HG03095 (cell line): ENCODE measurements around the gene ARID4B.
"Not testable (repeated sequence)": the region's sequence is repeated elsewhere in the genome, so short reads cannot be mapped to it uniquely, and the experiment has no call there.

Experiments
- ATAC-seq: cut with Tn5 transposase; IDR thresholded peaks from one replicate; pipeline ENCODE4 v1.9.1; 2021; ENCODE audit warnings: moderate library complexity; ENCODE audit not compliant: unreplicated experiment

ARID4B gene

GRCh38 chr1:235275836-235276235 is 52.1 kb downstream of the ARID4B start:
- no peak for ATAC-seq

- ATAC-seq, result peak; percentile 64
These were observed 52.8 kb downstream of the ARID4B start for GRCh38 chr1:235275223-235275622.

GRCh38 chr1:235272851-235273250 is 55.1 kb downstream of the ARID4B start:
- ATAC-seq, result no peak

DNA sequence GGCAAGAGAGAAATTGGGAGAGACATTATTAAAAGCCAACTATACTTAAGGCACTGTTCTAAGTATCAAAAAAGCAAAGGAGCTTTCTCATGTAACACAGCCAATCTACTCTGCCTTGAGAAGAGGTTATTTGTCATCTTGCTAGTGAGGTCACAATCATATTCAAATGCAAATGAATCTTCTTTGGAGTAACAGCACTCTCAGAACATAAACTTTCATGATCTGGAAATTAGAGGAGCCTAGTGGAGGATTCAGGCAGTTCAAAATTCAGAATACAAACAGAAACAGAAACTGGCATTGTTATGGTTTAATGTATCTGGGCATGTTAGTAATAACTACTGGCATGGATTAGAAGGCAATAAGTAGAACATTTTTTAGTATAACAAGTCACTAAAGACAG is 57.4 kb downstream of the ARID4B start:
- no peak for ATAC-seq

DNA sequence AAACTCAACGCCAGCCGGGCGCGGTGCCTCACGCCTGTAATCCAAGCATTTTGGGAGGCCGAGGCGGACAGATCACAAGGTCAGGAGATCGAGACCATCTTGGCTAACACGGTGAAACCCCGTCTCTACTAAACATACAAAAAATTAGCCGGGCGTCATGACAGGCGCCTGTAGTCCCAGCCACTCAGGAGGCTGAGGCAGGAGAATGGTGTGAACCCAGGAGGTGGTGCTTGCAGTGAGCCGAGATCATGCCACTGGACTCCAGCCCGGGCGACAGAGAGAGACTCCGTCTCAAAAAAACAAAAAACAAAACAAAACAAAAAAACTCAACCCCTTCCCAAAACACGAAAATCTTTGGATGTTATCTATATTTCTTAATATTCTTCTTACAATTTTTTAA is 58.0 kb downstream of the ARID4B start:
- ATAC-seq, result not testable (repeated sequence)

DNA sequence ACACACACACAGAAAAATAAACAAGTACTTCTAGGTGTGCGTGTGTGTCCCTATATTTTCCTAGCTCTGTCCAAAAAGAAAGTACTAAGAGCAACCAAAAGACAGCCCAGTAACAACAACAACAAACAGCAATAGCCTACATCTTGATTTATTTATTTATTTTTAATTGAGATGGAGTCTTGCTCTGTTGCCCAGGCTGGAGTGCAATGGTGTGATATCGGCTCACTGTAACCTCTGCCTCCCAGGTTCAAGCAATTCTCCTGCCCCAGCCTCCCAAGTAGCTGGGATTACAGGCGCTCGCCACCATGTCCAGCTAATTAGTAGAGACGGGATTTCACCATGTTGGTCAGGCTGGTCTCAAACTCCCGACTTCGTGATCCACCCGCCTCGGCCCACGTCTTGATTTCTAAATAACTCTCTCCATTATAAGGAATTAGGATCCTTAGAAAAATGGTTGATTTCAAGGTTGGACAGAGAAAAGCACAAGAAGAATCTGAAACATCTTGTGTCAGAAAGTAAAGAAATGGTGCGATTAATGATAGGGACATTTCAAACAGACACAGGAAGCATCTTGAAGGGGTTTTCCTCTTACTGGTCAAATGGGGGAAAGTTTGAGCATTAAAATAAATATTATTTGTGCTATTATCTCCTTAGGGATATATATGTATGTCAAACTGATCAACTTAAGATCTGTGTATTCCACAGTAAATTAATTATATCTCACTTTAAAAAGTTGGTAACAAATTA is 59.4 kb downstream of the ARID4B start:
- no peak for ATAC-seq

GRCh38 chr1:235266967-235267366 is 61.0 kb downstream of the ARID4B start:
- no peak for ATAC-seq

- ATAC-seq, result no peak
These were observed 61.7 kb downstream of the ARID4B start for GRCh38 chr1:235266325-235266724.

DNA sequence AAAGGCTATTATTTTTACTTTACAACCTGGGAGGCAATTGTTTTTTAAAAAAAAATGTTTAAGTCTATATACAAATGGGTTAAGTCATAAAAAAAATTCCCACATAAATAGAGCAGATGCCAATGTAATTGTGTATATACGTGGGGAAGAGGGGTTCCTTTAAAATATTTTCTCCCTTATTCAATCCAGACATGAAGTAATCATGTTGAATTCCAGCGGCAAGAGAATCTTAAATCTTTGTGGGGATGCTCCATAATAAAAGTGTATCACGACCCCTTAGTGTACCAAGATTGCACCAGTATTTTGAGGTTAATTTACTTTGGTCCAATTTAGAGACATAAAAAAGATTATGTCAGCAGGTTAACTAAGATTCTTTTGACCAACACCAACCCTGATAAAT is 62.1 kb downstream of the ARID4B start:
- ATAC-seq, result no peak

DNA sequence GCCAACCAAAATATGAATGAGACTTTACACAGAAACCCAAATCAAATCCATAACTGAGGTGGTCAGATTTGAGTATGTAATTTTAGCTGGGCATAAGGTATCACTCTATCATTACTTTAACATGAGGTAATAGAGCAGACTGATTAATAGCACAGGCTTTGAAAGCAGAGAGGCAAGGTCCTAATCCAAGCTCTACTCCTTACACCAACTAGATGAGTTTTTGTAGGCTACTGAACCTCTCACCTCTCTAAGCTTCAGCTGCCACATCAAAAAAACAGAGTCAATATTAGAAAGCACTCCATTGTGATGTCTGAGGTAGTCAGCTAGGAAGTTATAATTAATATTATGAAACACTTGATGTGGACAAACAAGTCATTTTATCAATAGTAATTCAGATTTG is 63.7 kb downstream of the ARID4B start:
- no peak for ATAC-seq

DNA sequence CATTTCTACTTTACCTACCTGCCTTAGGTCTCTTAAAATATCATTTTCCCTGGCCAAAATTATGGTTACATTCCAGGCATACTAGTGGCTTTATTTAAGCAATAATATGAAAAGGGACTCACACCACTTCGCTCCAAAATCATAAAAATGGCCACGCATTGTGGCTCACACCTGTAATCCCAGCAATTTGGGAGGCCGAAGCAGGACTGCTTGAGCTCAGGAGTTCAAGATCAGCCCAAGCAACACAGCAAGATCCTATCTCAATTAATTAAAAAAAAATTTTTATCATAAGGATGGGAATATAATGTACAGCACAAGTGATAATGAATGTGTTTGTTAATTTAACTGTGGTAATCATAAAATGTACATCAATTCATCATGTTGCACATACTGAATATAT is 65.4 kb downstream of the ARID4B start:
- ATAC-seq, result no peak

DNA sequence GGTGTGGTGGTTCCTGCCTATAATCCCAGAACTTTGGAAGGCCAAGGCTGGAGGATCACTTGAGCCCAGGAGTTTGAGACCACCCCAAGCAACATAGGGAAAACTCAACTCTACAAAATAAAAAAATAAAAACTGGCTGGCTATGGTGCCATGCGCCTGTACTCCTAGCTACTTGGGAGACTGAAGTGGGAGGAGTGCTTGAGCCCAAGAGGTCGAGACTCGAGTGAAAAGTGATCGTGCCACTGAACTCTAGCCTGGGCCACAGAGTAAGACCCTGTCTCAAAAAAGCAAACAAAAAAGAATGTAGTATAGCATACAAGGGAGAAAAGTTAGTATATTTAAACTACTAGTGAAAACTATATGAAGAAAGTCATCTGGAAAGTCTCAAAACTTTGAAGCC is 66.7 kb downstream of the ARID4B start:
- no peak for ATAC-seq

DNA sequence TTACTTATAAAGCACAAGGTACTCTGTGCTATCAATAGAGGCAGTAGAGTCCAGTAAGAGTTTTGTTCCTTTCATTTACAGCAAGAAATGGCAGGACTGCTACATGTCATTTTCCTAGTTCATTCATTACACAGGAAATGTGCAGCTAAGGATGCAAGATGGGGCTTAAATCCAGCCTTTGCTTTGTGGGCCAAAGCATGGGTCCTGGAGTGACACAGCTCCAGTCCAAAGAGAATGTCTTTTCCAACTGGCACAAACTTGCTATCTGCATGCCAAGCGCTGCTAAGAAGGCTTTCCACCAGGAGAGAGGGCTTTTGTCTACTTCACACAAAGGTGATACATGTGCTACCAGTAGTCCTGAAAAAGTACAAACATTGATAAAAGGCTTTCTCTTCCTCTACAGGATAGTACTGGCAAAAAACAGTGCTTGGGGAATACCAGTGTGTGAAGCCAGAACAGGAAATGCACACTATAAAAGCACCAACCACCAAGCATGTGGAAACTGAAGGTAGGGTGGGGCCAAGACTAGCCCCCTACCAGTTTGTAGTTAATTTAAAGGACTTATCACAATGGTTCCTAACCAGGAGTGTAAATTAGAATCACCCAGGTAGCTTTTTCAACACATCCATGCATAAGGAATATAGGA is 68.7 kb downstream of the ARID4B start:
- ATAC-seq, result peak; percentile 61

DNA sequence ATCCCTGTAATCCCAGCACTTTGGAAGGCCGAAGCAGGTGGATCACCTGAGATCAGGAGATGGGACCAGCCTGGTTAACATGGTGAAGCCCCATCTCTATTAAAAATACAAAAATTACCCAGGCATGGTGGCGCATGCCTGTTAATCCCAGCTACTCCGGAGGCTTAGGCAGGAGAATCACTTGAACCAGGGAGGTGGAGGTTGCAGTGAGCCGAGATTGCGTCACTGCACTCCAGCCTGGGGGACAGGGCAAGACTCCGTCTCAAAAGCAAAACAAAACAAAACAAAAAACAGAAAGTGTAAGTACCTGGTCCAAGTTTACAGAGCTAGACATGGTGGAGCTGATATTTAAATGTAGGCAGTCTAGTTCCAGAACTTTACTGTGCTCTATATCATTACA is 69.9 kb downstream of the ARID4B start:
- ATAC-seq, result not testable (repeated sequence)

- no peak for ATAC-seq
These were observed 73.3 kb downstream of the ARID4B start for GRCh38 chr1:235254721-235255120.

DNA sequence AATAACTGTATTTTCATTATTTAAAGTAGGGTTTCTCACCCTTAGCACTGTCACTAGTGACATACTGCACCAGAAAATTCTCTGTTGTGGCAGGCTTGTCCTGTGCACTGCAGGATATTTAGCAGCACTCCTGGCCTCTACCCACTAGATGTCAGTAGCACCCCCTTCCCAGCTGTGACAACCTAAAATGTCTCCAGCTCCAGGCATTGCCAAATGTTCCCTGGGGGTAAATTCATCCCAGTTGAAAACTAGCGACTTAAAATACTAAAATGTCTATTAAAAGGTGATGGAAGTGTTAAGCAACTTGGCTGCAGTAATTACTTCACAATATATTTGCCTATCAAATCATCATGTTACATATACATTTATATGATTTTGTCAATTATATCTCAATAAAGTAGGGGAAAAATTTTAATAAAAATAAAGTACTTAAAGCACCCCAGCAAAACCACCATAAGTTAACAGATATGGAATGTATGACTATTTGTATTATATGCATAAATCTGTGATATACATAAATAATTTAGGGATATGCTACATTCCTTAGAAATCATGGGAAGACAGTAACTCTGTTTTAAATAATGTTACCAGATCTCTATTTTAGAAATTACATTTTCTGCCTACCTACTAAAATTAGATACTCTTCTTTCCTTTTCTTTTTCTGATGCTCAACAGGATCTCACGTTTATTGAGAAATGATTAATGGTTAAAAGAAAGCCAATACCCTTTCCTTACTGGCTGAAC is 74.6 kb downstream of the ARID4B start:
- peak; percentile 76 for ATAC-seq

- ATAC-seq, result no peak
These were observed 77.5 kb downstream of the ARID4B start for GRCh38 chr1:235250430-235250829.

- ATAC-seq, result no peak
These were observed 81.7 kb downstream of the ARID4B start for GRCh38 chr1:235246022-235246948.

DNA sequence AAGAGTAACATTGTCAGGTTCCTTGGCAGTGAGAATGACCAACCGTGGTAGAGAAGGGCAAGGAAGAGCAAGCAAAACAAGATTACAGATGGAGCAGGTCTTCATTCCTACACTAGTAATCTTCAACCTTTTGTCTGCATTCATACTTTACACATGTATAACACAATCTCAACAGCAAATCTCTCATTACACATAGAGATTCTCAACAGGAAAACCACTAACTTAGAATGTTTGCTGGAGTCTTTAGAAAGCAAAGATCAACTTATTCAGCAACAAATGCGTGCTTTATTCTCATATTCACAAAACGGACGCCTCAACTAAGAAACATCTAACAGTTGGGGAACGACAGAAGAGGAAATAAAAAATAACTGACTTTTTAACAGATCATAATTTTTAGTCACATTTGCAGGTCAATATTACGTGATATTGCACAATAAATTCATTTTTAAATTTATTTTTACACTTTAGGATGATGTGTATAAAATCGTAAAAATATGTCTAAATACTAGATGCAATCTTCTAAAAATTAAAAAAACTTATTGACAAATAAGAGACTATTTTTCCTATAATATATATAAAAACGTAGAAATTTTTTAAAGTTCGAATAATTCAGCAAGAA is 82.9 kb downstream of the ARID4B start:
- ATAC-seq, result no peak

GRCh38 chr1:235240960-235241359 is 87.0 kb downstream of the ARID4B start:
- ATAC-seq, result no peak
